LNCaP clone FGC (cell line): ENCODE results near the gene PCSK6.

ENCODE experiments used
- DNase-seq: peaks from one replicate; pipeline ENCODE4 v3.0.0-alpha.2; 2011; ENCODE audit warnings: low read depth
- H3K4me3 ChIP-seq: 2 replicates; pipeline ENCODE4 v1.5.1; 2011; ENCODE audit warnings: mild to moderate bottlenecking, low read depth, low read length, control low read depth
- CTCF ChIP-seq: IDR thresholded peaks from 2 replicates; pipeline ENCODE4 v1.5.1; 2012; ENCODE audit warnings: mild to moderate bottlenecking; ENCODE audit not compliant: control insufficient read depth, insufficient read depth; ENCODE audit errors: extremely low read depth

The PCSK6 gene

GRCh38 chr15:101262551-101262950 is 227.0 kb downstream of the PCSK6 start:
- no peak for DNase-seq
- TF ChIP-seq CTCF, result no peak
- H3K4me3 ChIP-seq, result no peak overlapping the region

GRCh38 chr15:101258238-101259144 is 231.0 kb downstream of the PCSK6 start:
- peak; percentile 83 for TF ChIP-seq CTCF
- DNase-seq, result peak; percentile 46
- no peak overlapping the region for H3K4me3 ChIP-seq

GRCh38 chr15:101256757-101257156 is 232.8 kb downstream of the PCSK6 start:
- H3K4me3 ChIP-seq, result no peak overlapping the region
- no peak for DNase-seq
- TF ChIP-seq CTCF, result peak; percentile 27; the same call in 1 of the 2 replicates

- TF ChIP-seq CTCF, result no peak
- no peak overlapping the region for H3K4me3 ChIP-seq
- DNase-seq, result no peak
Measured at GRCh38 chr15:101255615-101256241, 233.8 kb downstream of the PCSK6 start.

GRCh38 chr15:101255051-101255395 is 234.5 kb downstream of the PCSK6 start:
- no peak overlapping the region for H3K4me3 ChIP-seq
- no peak for DNase-seq
- TF ChIP-seq CTCF, result no peak

GRCh38 chr15:101254157-101255050 is 235.1 kb downstream of the PCSK6 start:
- no peak for DNase-seq
- H3K4me3 ChIP-seq, result no peak overlapping the region
- no peak for TF ChIP-seq CTCF
